GM04503 (cell line): ENCODE measurements around the gene ASAP3.
A peak's percentile ranks its signal among the peaks of the same experiment; 100 is the strongest.
"Not testable (repeated sequence)": the region's sequence is repeated elsewhere in the genome, so short reads cannot be mapped to it uniquely, and the experiment has no call there.

Experiments
- DNase-seq: peaks from one replicate; pipeline ENCODE4 v3.0.0-alpha.2; 2012; ENCODE audit warnings: low read depth

ASAP3 gene

GRCh38 chr1:23514111-23514679 lies 30.2 kb upstream of the ASAP3 start:
- no peak for DNase-seq

- no peak for DNase-seq
Observed at GRCh38 chr1:23509896-23510295, 25.9 kb upstream of the ASAP3 start.

DNA sequence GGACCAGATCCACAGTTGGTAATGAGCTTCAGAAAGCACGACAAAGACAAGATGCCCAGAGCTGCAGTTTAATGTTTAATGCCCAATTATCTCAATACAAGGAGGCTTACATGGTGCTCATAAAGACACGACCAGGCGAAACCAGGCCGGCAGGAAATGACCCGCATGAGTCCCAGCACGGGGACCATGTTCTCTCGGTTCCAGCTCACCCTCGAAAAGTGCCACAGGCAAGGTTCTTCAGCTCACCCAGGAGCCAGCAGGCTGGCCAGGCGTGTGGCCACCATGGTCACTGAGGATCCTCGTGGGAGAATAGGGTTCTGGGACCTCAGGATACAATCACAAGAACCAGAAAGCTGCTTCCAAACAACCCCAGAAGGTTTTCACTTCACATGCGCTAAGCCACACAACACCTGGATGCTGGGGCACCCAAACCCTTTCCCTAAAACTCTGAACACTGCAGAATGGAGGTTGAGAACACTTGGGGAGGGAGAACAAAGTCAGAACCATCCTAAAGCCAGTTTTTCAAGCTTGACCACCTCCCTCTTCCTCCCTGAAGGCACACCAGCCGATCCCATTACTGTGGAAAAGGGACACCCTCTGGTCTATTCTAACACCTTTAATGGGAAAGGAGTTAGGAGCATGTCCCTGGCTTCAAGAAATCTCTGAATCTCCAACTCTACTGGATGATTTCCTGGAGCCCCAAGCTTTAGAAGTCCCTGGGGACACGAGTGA lies 22.6 kb upstream of the ASAP3 start:
- no peak for DNase-seq

DNA sequence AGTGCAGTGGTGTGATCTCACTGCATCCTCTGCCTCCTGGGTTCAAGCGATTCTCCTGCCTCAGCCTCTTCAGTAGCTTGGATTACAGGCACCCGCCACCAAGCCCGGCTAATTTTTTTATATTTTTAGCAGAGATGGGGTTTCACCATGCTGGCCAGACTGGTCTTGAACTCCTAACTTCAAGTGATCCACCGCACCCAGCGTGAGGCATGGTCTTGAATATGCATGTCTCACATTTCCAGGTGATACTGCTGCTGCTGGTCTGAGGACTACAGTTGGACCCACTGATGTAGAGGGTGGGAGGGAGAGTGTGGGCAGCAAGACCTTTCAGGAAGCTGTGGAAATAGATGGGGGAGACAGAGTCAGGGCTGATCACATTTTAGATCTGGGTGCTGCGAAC lies 21.9 kb upstream of the ASAP3 start:
- DNase-seq, result no peak

GRCh38 chr1:23504156-23504555 lies 20.2 kb upstream of the ASAP3 start:
- not testable (repeated sequence) for DNase-seq

GRCh38 chr1:23502951-23503350 lies 19.0 kb upstream of the ASAP3 start:
- no peak for DNase-seq

GRCh38 chr1:23500466-23500865 lies 16.5 kb upstream of the ASAP3 start:
- no peak for DNase-seq

DNA sequence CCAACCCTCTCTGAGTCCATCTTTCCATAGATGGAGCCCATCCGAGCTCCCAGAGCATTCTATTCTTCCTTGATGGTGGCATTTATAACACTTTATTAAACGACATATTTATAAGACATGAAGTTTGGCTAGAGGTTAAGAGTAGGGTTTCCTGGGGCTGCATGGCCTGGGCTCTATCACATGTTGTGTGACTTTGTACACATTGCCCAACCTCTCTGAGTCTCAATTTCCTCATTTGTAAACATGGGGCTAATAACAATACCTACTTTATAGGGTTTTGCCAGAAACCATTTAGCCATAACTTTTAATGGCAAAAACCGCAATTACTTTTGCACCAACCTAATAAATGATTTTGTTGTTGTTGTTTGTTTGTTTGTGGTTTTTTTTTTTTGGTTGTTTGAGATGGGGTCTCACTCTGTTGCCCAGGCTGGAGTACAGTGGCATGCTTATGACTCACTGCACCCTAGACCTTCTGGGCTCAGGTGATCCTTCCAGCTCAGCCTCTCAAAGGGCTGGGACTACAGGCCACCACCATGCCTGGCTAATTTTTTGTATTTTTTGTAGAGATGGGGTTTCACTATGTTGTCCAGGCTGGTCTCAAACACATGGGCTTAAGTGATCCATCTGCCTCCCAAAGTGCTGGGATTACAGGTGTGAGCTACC lies 13.9 kb upstream of the ASAP3 start:
- no peak for DNase-seq

GRCh38 chr1:23496490-23497181 lies 12.7 kb upstream of the ASAP3 start:
- no peak for DNase-seq

- DNase-seq, result not testable (repeated sequence)
Observed at GRCh38 chr1:23494836-23495235, 10.9 kb upstream of the ASAP3 start.

- DNase-seq, result not testable (repeated sequence)
Observed at GRCh38 chr1:23492776-23493175, 8.8 kb upstream of the ASAP3 start.

- no peak for DNase-seq
Observed at GRCh38 chr1:23492132-23492720, 8.2 kb upstream of the ASAP3 start.

DNA sequence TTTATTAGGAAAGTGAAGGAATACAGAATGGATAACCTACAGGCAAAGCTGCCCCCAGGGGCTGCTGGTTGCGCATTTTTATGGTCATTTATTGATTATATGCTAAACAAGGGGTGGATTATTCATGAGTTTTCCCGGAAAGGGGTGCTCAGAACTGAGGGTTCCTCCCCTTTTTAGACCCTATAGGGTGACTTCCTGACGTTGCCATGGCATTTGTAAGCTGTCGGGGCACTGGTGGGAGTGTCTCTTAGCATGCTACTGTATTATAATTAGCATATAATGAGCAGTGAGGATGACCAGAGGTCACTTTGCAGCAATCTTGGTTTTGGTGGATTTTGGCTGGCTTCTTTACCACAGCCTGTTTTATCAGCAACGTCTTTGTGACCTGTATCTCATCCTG lies 5.9 kb upstream of the ASAP3 start:
- no peak for DNase-seq

DNA sequence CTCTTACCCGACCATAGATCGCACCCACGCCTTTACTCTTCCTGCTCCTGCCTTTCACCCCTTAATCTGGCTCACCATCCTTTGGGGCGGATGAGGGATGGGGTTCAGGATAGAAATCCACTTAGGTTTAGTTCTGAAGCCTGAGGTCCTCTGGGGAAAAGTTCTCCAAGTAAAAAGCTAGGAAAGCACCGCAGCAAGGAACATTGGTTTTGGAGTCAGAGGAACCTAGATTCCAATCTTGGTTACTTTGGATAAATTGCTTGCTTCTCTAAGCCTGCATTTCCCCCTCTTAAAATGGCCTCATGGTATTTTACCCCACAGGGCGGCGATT lies 988 bp upstream of the ASAP3 start:
- no peak for DNase-seq

DNA sequence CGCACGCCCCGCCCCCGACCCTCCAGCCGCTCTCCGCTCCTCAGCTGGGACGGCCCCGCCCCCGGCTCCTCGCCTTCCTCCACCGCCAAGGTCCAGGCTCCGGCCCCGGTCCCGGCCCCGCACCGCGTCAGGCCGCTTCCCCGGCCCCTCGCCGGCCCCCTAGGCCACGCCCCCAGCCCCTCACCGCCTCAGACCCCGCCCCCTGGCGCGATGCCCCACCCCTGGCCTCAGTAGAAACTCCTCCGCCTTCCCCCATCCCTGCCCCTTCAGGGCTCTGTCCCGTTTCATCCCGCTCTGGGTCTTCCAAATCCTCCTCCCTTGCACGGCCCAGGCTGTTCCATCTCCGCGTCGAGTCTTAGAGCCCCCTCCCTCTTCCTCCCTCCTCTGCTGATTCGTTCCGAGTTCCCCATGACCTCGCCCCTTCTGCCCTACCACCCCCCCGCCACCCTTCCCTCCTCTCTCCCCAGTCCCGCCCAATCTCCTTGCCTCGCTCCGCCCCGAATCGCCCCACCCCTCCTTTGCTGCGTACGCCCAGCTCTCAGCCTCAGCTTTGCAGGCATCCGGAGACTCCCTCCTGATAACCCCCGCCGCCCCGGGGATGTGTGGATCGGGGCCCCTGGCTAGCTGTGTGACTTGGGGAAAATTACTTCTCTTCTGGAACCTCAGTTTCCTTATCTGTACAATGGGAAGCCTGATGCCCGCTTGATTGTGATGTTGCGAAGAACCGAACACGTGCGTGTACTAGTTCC lies 448 bp upstream of the ASAP3 start:
- peak; percentile 63 for DNase-seq

DNA sequence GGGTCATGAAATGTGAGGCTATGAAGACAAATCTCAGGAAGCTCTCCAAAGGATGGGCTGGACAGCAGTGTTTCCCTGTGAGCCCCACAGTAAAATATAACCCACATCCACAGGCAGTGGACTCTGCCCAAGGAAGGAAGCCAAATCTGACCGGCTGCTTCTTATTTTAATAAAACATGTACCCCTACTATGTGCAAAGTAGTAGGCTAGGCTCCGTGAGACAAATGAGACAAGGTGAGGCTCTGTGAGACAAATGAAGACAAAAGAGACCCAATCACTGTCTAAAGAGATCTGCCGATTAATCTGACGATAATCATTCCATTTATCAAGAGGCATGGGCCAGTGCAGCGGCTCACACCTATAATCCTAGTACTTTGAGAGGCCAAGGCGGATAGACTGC lies 2.1 kb downstream of the ASAP3 start:
- DNase-seq, result no peak

DNA sequence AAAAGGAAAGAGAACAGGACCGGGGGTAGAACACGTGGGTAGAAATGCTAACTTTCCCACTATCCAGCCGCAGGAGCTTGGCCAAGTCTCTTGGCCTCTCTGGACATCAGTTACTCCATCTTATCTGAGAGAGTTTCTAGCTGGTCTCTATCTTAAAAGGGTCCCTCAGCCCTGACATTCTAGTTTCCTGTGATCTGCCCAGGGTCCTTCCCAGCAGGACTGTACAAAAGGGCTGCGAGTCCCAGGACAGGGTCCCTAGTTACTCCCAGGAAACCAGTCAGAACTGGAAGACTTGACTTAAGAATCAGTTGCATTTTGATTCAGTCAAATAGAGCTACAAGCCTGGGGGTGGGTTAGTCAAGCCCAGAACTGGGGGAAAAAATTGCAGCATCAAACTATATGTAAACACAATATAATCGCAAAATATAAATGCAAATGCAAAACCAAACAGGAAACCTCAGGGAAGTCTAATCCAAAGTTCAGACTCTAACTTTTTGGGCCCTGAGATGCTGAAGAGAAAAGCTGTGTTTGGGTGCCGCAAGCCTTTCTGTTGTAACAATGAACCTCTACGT lies 2.9 kb downstream of the ASAP3 start:
- no peak for DNase-seq

DNA sequence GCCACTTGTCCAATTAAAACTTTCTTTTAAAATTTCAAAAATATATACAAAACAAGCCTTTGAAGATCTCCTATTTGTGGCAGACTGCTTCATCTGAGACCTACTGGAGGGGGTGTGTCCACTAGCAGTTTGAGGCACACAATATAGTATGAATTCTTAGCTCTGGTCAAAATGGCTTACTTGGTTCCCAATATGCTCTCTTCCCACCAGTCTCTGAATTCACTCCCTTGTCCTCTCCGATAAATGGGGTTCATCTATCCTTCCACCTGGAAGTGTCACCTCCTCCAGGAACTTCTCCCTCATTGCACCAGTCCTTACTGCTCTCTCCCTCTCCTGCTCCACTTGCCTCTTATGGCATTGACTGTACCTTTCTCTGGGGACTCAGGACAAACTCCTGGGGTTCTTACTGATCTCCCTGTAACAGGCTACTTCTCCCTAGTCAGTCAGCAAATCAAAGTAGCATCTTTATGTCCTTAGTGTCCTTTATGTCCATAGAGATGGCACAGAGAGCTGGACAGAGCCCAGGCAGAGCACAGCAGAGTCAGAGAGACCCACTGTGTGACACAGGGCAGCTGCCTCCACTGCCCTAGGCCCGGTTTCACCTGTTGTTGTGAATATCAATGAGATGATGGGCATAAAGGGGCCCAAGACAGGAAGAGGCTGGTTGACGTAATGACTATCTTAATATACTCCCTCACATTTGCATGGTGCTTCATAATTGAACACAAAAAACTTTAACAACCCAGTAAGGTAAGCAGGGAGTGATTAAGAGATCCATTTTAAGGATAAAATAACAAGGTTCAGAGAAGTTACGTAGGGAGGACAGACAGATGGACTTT lies 3.6 kb downstream of the ASAP3 start:
- DNase-seq, result no peak

DNA sequence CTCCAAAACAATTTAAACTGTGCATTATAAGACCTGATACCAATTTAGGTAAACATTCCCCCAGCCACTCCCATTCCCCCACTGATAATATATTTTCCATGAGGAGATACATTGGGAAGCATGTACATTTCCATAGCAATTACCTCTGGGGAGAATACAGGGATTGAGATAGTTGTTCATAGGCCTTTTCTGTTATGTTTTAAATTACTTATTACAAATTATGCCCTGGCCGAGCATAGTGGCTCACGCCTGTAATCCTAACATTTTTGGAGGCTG lies 4.4 kb downstream of the ASAP3 start:
- no peak for DNase-seq

DNA sequence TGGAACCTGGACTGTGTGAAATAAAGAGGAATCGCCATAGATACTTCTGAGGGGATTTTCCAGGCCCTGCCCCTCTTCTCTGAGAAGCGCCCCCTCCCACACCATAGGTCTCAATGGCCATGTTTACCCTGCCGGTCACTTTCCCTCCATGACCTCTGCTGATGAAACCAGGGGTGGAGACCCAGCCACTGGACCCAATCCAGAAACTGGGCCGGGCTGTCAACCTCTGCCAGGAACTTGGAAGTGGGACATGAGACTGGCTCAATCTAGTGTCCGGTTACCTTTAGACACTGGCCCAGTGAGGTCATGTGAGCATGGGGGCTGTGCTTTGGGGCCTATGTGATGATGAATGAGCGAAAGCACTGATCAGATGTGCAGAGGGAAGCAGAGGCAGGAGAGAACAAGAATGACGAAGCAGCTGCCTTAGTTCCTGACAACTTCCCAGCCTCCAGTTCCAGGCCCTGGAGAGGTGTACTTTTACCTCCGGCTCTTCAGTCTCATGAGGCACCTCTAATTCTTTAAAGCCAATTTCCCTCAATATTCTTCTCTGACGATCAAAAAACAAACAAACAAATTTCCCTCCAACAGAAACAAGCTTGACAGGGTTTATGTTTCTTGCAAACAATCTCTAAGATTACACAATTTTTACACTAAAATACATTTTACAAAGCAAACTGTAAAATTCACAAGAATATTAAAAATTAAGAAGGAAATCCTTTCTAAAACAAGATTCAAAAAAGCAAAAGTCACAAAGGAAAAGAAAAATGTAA lies 4.9 kb downstream of the ASAP3 start:
- DNase-seq, result peak; percentile 43
